Measurements from ENCODE around the gene AGBL2. TPM values are rescaled to one million over a fixed set of nuclear protein-coding genes. Genes with fewer than 3 reads are reported as not detected.
"Not testable (repeated sequence)": the region's sequence is repeated elsewhere in the genome, so short reads cannot be mapped to it uniquely, and the experiment has no call there.

Gene AGBL2
- total and polyA plus RNA-seq, 9 of the 15 experiments (the other 6 are each of a cell fraction or from before 2014, with no cell fraction given): 0.57 to 6.5 (median 1.3) TPM

GRCh38 chr11:47737817-47738216 lies 22.6 kb upstream of the AGBL2 start:
- in situ Hi-C loops (cut with MboI); H3K9ac ChIP-seq (ENCODE audit: insufficient read depth in 1 of 2, low read depth in 2 of 2, low read length in 2 of 2); H2AFZ ChIP-seq (ENCODE audit: low read depth, low read length); FAIRE-seq; H3K4me1 ChIP-seq (replicated peaks in 1 of 2; ENCODE audit: control insufficient read depth in 2 of 2, insufficient read depth in 2 of 2, low read length in 2 of 2); DNase-seq (ENCODE audit: extremely low read depth in 1 of 4, low spot score in 3 of 4); H3K9me3 ChIP-seq (replicated peaks; ENCODE audit: control insufficient read depth, insufficient read depth, low read depth, low read length); H3K79me2 ChIP-seq (ENCODE audit: control insufficient read depth, insufficient read depth, low read length); ATAC-seq; H3K9me1 ChIP-seq (ENCODE audit: control insufficient read depth, insufficient read depth, low read length); H3K27me3 ChIP-seq (ENCODE audit: control insufficient read depth in 2 of 2, insufficient read depth in 2 of 2, low read length in 2 of 2); H3K4me2 ChIP-seq (ENCODE audit: insufficient read depth, low read length); H3K4me3 ChIP-seq; BruUV-seq (replicated peaks); intact Hi-C loops (cut with micrococcal nuclease); CTCF ChIA-PET (ENCODE audit: low intra/inter-chr PET ratio); H3K27ac ChIP-seq (ENCODE audit: extremely low read depth, low read depth, low read length); H4K20me1 ChIP-seq (replicated peaks; ENCODE audit: control insufficient read depth, insufficient read depth, low read length): not testable (repeated sequence)
- POLR2A ChIA-PET: interaction anchor here (1.1 to 1.5 kb wide), 2 partner anchors 9 to 14 kb away, joined by 4 to 6 read pairs; no protein-coding TSS in a partner anchor
- H3K36me3 ChIP-seq (ENCODE audit: control insufficient read depth, insufficient read depth, low read length): peaks cover 86% of the 10 kb centered on the region
- 95% methylated on average over 7 of the region's 7 CpGs for WGBS (ENCODE audit: insufficient coverage, low coverage, missing lambda C conversion rate)
- TF ChIP-seq POLR2A (conservative IDR thresholded peaks at IDR 0.05): peak; percentile 46
- 0 out of 2 replicates have a peak, but pooled peaks have one; percentile 17 for TF ChIP-seq SUPT5H (IDR thresholded peaks at IDR 0.05)

- no peak for FAIRE-seq
- Histone ChIP-seq H3K79me2 (ENCODE audit: control insufficient read depth, insufficient read depth, low read length) (no peaks in the 10 kb centered on the region), H4K20me1 (replicated peaks; ENCODE audit: control insufficient read depth, insufficient read depth, low read length) (no peaks in the 10 kb centered on the region), H3K9me3 (replicated peaks; ENCODE audit: control insufficient read depth, insufficient read depth, low read depth, low read length) (no peaks in the 10 kb centered on the region), H3K4me3 (no peak overlapping the region), H3K27ac (ENCODE audit: extremely low read depth, low read depth, low read length) (no peak overlapping the region), H2AFZ (ENCODE audit: low read depth, low read length) (no peak overlapping the region), H3K4me1 (replicated peaks in 1 of 2; ENCODE audit: control insufficient read depth in 2 of 2, insufficient read depth in 2 of 2, low read length in 2 of 2) (no peaks in the 10 kb centered on the region), H3K4me2 (ENCODE audit: insufficient read depth, low read length) (no peak overlapping the region), H3K27me3 (ENCODE audit: control insufficient read depth in 2 of 2, insufficient read depth in 2 of 2, low read length in 2 of 2) (no peaks in the 10 kb centered on the region), H3K9ac (ENCODE audit: insufficient read depth in 1 of 2, low read depth in 2 of 2, low read length in 2 of 2) (no peak overlapping the region), H3K9me1 (ENCODE audit: control insufficient read depth, insufficient read depth, low read length) (no peaks in the 10 kb centered on the region), H3K36me3 (ENCODE audit: control insufficient read depth, insufficient read depth, low read length) (peaks cover 92% of the 10 kb centered on the region)
- intact Hi-C loops (cut with micrococcal nuclease) (no loop called here), in situ Hi-C loops (cut with MboI) (no loop called here)
- BruUV-seq (replicated peaks): no TSS peak
- POLR2A ChIA-PET: interaction anchor here (1.1 kb wide), 1 partner anchor 10 kb away, joined by 4 read pairs; no protein-coding TSS in a partner anchor
- no peak for DNase-seq (ENCODE audit: extremely low read depth in 1 of 4, low spot score in 3 of 4)
- CTCF ChIA-PET (ENCODE audit: low intra/inter-chr PET ratio): no interaction called here
- WGBS (ENCODE audit: insufficient coverage, low coverage, missing lambda C conversion rate): 89% methylated on average over 10 of the region's 10 CpGs
- no peak for ATAC-seq
- no peak for TF ChIP-seq ZNF592 (IDR thresholded peaks at IDR 0.05)
- TF ChIP-seq NR2C1 (IDR thresholded peaks at IDR 0.05): no peak
- 0 out of 2 replicates have a peak, but pooled peaks have one; percentile 20 for TF ChIP-seq NR2C1 (tag; IDR thresholded peaks at IDR 0.05)
Measured at GRCh38 chr11:47732271-47732670, 17.1 kb upstream of the AGBL2 start.

Data from K562 (cell line).